GM21723 (cell line): Measurements from ENCODE around the gene PNMA1.

Source experiments
- ATAC-seq: cut with Tn5 transposase; IDR thresholded peaks from one replicate; pipeline ENCODE4 v1.9.1; 2021; ENCODE audit warnings: mild to moderate bottlenecking, moderate library complexity; ENCODE audit not compliant: unreplicated experiment

The PNMA1 gene

DNA sequence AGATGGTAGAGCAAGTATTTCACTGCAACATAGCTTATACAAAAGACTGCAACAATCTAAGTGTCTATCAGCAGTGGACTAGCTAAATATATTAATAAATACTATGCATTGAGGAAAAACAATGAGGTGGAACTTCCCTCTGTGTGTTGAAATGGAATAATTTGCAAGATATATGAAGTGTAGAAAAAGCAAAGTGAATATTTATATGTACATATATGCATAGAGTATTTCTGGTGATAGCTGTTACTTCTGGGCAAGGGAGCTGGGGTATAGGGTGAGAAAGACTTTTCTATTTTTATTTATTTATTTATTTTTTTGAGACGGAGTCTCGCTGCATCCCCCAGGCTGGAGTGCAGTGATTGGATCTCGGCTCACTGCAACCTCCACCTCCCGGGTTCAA lies 35.5 kb downstream of the PNMA1 start:
- ATAC-seq: no peak

DNA sequence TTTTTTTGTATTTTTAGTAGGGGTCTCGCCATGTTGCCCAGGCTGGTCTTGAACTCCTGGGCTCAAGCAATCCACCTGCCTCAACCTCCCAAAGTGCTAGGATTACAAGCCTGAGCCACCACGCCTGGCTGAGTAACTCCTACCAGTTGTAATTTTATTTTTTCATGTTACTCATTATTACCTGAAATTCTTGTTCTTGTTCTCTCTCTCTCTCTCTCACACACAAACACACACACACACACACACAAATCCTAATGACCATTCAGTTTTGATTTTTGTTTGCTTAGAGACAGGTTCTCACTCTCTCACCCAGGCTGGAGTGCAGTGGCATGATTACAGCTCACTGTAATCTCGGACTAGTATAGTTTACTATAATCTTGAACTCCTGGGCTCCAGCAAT lies 39.2 kb downstream of the PNMA1 start:
- ATAC-seq: no peak

DNA sequence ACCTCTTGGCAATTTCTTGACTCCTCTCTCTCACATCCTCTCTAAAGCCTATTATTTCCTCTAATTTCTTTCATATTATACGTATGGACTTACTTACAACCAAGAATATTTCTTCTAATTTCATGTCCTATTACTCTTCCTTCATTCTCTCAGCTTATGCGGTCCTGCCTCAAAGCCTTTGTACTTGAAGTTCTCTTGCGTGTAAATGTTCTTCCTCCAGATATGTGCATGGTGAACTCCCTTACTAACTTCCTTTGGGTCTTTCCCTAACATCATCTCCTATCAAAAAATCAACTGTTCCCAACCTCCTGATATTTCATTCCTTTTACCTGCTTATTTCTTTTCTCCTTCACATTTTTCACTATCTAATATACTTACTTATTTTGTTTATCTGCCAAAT lies 46.3 kb downstream of the PNMA1 start:
- no peak for ATAC-seq

DNA sequence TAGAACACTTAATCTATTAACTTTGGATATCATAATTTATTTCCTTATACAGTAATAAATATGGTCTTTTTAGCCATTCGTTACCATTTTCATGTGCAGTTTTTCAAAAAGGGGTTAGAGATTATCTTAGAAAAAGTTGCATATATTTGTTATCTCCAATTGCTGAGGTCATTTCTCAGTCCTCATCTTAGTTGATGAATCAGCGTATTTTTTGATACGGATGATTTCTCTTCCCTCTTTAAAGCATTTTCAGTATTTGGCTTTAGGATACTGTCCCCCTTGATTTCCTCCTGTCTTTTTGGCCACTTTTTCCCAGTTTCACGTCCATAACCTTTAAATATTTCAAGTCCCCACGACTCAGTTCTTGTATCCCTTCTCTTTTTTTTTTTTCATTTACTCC lies 47.6 kb downstream of the PNMA1 start:
- ATAC-seq: no peak

DNA sequence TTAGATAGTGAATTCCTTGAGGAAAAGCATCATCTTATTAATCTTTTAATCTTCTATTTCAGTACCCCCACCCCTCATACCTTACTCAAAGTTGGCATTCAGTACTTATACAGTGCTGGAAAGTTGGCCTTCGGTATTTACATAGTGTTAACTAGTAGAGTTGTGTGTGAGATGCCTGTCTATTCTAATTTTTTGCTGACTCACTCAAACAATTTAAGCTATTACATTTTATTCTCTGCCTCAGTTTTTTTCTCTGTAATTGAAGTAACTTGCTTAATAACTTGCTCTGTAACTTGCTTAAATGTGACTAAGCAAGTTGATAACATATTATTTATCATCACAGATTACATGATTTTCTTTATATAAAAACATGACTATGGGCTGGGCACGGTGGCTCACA lies 49.1 kb downstream of the PNMA1 start:
- ATAC-seq: no peak

DNA sequence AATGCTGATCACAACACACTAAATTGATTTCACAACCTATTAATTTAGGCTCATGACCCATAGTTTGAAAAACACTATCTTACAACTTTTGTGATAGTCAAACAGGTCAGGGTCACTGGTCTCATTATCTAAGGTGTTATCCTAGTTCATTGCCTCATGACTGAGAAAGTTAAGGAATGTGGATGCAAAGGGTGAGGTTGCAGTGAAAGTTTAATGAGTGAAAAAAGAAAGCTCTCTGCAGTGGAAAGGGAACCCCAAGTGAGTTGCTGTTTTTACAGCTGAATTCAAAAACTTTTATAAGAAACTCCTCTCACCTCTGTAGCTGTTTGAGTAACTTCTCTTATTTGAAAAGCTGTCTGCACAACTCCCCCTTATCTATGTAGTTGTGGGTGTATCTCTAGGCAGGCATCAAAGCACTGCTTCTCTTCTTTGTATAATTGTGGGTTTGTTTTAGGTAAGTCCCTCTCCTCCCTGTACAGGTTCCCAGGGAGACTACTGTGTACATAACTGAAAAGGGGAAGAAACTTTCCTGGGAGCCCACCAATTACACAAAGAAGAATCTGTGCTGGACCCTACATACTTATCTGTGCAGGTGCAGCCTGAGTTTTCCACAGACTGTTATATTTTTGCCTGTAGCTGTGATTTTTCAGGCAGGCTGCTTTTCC lies 50.5 kb downstream of the PNMA1 start:
- no peak for ATAC-seq

DNA sequence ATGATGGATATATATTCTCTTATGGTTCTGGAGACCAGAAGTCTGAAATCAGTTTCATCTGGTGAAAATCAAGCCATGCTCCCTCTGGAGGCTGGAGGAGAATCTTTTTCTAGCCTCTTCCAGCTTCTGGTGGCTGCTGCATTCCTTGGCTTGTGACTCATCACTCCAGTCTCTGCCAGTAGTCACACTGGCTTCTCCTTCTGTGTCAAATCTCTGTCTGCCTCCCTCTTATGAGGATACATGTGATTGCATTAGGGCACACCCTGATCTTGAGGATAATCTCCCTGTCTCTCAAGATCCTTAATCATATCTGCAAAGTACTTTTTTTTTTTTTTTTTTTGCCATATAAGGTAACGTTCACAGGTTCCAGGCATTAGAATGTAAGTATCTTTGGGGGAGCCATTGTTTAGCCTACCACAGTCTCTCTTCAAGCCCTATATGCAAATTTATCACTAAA lies 51.7 kb downstream of the PNMA1 start:
- no peak for ATAC-seq

DNA sequence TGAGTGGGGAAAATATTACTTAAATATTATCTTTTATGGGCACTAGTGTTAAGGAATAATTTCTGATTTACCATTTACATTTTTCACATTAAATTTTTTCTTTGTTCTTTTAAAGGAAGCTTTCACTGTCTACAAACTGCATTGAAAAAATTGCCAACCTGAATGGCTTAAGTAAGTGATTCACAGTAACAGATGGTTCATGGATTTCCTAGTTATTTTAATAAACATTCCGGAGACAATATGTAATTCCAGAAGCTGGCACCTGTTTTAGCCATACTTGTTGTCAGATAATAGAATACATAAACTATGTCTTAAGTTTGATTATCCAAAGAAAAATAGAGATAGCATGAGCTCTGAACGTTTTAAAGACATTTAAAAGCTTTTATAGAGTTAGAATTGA lies 52.3 kb downstream of the PNMA1 start:
- ATAC-seq: no peak
